WTC11 (cell line): Measurements from ENCODE around the gene RASA4.
"Not testable (repeated sequence)": the region's sequence is repeated elsewhere in the genome, so short reads cannot be mapped to it uniquely, and the experiment has no call there.

Experiments used
- ATF6 ChIP-seq: sonication (generic); formaldehyde crosslinking; IDR thresholded peaks from 2 replicates; pipeline ENCODE4 v1.8.1; 2023; ENCODE audit warnings: mild to moderate bottlenecking, missing genetic modification reagents
- CTCF ChIP-seq: fragments of 200-600 bp; IDR thresholded peaks from 2 replicates; pipeline ENCODE4 v1.8.0; 2022; ENCODE audit warnings: antibody characterized with exemption
- IRF2 ChIP-seq: sonication (generic); formaldehyde crosslinking; IDR thresholded peaks from 2 replicates; pipeline ENCODE4 v1.8.0; 2022; ENCODE audit warnings: low read depth, missing genetic modification reagents, borderline replicate concordance
- MAX ChIP-seq: sonication (generic); formaldehyde crosslinking; IDR thresholded peaks from 2 replicates; pipeline ENCODE4 v1.8.0; 2022; ENCODE audit warnings: mild to moderate bottlenecking, missing genetic modification reagents
- MXD4 ChIP-seq: fragments of 250-450 bp; sonication (Bioruptor Pico); IDR thresholded peaks from 2 replicates; pipeline ENCODE4 v1.8.0; 2021; ENCODE audit warnings: mild to moderate bottlenecking, moderate library complexity, borderline replicate concordance
- NR3C1 ChIP-seq: sonication (generic); formaldehyde crosslinking; conservative IDR thresholded peaks from 2 replicates; pipeline ENCODE4 v1.8.1; 2023; ENCODE audit warnings: low read depth, mild to moderate bottlenecking, missing genetic modification reagents
- PREB ChIP-seq: sonication (generic); formaldehyde crosslinking; IDR thresholded peaks from 2 replicates; pipeline ENCODE4 v1.8.1; 2022; ENCODE audit warnings: mild to moderate bottlenecking, missing genetic modification reagents, moderate library complexity, borderline replicate concordance
- PRRX2 ChIP-seq: fragments of 250-450 bp; sonication (Bioruptor Pico); IDR thresholded peaks from 2 replicates; pipeline ENCODE4 v1.8.0; 2021; ENCODE audit warnings: mild to moderate bottlenecking
- RORB ChIP-seq: fragments of 250-450 bp; sonication (Bioruptor Pico); IDR thresholded peaks from 2 replicates; pipeline ENCODE4 v1.9.0; 2021; ENCODE audit warnings: mild to moderate bottlenecking
- USF2 ChIP-seq: sonication (generic); formaldehyde crosslinking; IDR thresholded peaks from 2 replicates; pipeline ENCODE4 v1.8.1; 2023; ENCODE audit warnings: mild to moderate bottlenecking, missing genetic modification reagents, moderate library complexity

- TF ChIP-seq CTCF; MAX; IRF2 (CRISPR knock-in tag); PREB (CRISPR knock-in tag); NR3C1 (CRISPR knock-in tag); USF2 (CRISPR knock-in tag); MXD4 (CRISPR knock-in tag); PRRX2 (CRISPR knock-in tag); RORB (CRISPR knock-in tag); ATF6 (CRISPR knock-in tag): not testable (repeated sequence)
Observed at GRCh38 chr7:102618122-102618521, 1.6 kb upstream of the RASA4 start.
